Natural killer cell (primary cell): ENCODE measurements around the gene CERS1. TPM values are rescaled to one million over a fixed set of nuclear protein-coding genes. Genes with fewer than 3 reads are reported as not detected.

ENCODE experiments used
- ATAC-seq, 3 donors: fragments of 150-1000 bp in 2 of 3; fragments of 200-7000 bp in 1 of 3; cut with Tn5 transposase; 1 replicate in 1 of 3; 2 replicates in 2 of 3; pipeline ENCODE4 v1.10.0; 2021; ENCODE audit warnings: mild to moderate bottlenecking in 2 of 3, moderate library complexity in 2 of 3
- DNase-seq, 2 donors: peaks; one replicate each; pipeline versions ENCODE4 v3.0.0 to v3.0.0-alpha.2; 2013 to 2021; ENCODE audit warnings: mixed read lengths in 1 of 2
- H3K27ac ChIP-seq: one replicate; pipeline ENCODE4 v1.5.1; 2013; ENCODE audit warnings: mild to moderate bottlenecking, low read length
- H3K27me3 ChIP-seq: one replicate; pipeline ENCODE4 v1.6.1; 2013; ENCODE audit warnings: low read length; ENCODE audit not compliant: control insufficient read depth, insufficient read depth
- H3K36me3 ChIP-seq: one replicate; pipeline ENCODE4 v1.6.1; 2013; ENCODE audit warnings: low read length; ENCODE audit not compliant: control insufficient read depth, insufficient read depth
- H3K4me1 ChIP-seq: one replicate; pipeline ENCODE4 v1.6.1; 2013; ENCODE audit warnings: low read length; ENCODE audit not compliant: control insufficient read depth, insufficient read depth
- H3K4me3 ChIP-seq: one replicate; pipeline ENCODE4 v1.5.1; 2013; ENCODE audit warnings: low read length
- H3K9me3 ChIP-seq: one replicate; pipeline ENCODE4 v1.6.1; 2013; ENCODE audit warnings: low read length; ENCODE audit not compliant: control insufficient read depth, insufficient read depth
- H3K27ac Mint-ChIP-seq, 2 donors: one replicate each; pipeline ENCODE4 v1.8.0; 2022; ENCODE audit warnings: mild to moderate bottlenecking in 2 of 2, mixed read lengths in 2 of 2, moderate library complexity in 1 of 2
- H3K27me3 Mint-ChIP-seq, 2 donors: one replicate each; pipeline ENCODE4 v1.8.0; 2022; ENCODE audit warnings: low read depth in 2 of 2, mixed read lengths in 2 of 2
- H3K36me3 Mint-ChIP-seq: one replicate; pipeline ENCODE4 v1.8.0; 2022; ENCODE audit warnings: mixed read lengths
- H3K4me1 Mint-ChIP-seq, 2 donors: one replicate each; pipeline ENCODE4 v1.8.0; 2022; ENCODE audit warnings: mixed read lengths in 2 of 2
- H3K4me3 Mint-ChIP-seq: one replicate; pipeline ENCODE4 v1.8.0; 2022; ENCODE audit warnings: mild to moderate bottlenecking, moderate library complexity, mixed read lengths
- H3K9me3 Mint-ChIP-seq, 2 donors: one replicate each; pipeline ENCODE4 v1.8.0; 2022; ENCODE audit warnings: mixed read lengths in 2 of 2
- CTCF ChIP-seq: fragments of 200-600 bp; IDR thresholded peaks from one replicate; pipeline ENCODE4 v1.8.0; 2022; ENCODE audit warnings: antibody characterized with exemption
- WGBS: methylation state at CpG from one replicate; pipeline ENCODE4 v1.1.7; 2013; ENCODE audit warnings: missing lambda C conversion rate; ENCODE audit not compliant: insufficient coverage; 5-methylcytosine and 5-hydroxymethylcytosine counted together
- intact Hi-C: fragments of 100-400 bp; cut with micrococcal nuclease; formaldehyde crosslinking; loops from one replicate; pipeline ENCODE4 v1.14.2; 2022
- total RNA-seq, 4 donors: library from RNA; stranded (reverse); fragments of 120-200 nt in 1 of 4; gene quantifications; one replicate each; pipeline versions ENCODE4 v1.2.3 to v1.2.4, GENCODE V29; 2013 to 2022

The CERS1 gene
- total RNA-seq, 3 donors from 2014 or later (not counting 1 experiment from before 2014, with no cell fraction given), result not detected

DNA sequence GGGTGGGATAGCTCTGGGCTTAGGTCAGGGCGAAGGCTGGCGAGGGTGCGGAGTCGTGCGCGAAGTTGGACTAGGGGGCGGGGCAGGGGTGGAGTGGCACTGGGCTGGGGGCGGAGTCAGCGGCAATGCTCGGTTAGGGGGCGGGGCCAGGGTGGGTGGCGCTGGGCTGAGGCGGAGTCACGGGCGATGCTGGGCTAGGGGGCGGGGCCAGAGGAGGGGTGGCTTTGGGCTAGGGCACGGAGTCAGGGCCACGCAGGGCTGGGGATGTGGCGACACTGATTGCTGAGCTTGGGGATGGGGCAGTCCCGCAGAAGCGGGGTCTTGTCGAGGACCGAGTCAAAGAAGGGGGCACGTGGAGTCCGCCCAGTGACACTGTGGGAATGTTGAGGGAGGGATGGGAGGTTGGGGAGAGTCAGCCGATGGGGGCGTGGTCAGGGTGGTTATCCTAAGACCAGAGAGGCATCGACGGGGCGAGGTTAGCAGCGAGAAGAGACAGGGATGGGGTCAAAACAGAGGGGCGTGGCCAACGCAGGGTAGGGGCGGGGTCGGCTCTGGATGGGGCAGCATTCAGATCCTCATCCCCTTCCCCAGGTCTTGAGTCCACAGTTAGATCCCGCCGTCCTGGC is 36.4 kb upstream of the CERS1 start:
- intact Hi-C loops, result no loop called here

DNA sequence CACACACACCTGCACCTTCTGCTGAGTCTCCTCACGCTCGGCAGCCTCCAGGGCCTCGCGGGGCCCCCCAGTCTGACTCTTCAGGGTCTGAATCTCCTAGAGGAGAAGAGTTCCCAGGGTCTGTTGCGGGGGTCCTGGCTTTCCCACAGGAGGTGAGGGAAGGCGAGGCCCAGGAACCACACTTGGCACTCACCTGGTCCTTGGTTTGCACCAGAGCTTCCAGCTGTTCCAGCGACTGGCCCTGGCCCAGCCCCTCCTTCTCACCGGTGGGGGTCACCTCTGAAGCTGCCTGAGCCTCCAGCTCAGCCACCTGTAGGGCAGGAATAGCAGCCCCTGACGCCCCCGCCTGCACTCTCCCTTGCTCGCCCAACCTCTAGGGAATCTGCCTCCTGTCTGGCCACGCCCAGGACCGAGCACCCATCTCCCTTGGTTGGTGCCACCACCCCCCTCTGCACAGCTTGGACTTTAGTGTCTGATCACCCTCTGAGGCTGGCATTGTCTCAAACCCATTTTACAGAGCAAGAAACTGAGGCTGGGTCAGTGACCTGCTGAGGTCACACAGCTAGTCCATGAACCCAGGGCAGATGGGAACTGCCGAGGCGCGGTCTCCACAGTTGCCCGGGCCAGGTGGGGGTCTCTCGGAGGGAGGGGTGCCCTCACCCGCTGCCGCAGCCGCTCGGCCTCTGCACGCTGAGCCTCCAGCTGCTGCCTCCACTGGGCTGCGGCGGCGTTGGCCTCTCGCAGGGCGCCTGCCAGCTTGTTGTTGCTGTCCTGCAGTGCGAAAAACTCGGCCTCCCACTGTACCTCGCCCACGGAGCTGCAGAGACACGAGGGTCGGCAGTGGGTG is 35.6 kb upstream of the CERS1 start:
- Histone ChIP-seq H3K4me3 (no peak overlapping the region), H3K36me3 (peaks cover 9% of the 10 kb centered on the region), H3K27me3 (peaks cover 3% of the 10 kb centered on the region), H3K27ac (no peak overlapping the region), H3K4me1 (peaks cover 10% of the 10 kb centered on the region), H3K9me3 (no peaks in the 10 kb centered on the region)
- Mint-ChIP-seq H3K27ac (no peak overlapping the region), H3K4me1 (peaks cover 0 to 5% of the 10 kb centered on the region in 2 donors), H3K4me3 (no peak overlapping the region), H3K9me3 (no peaks in the 10 kb centered on the region), H3K36me3 (no peaks in the 10 kb centered on the region), H3K27me3 (peaks cover 7 to 12% of the 10 kb centered on the region in 2 donors)
- ATAC-seq (no peak), DNase-seq (peak in 1 of 2 donors; percentile 4)
- 81% methylated on average over 34 of the region's 34 CpGs for whole genome bisulfite sequencing
- no peak for TF ChIP-seq CTCF
- intact Hi-C loops, result no loop called here

More for the DNA sequence above, 36.4 kb upstream of the CERS1 start:
- Mint-ChIP-seq H3K36me3 (no peaks in the 10 kb centered on the region), H3K27me3 (peaks cover 7 to 12% of the 10 kb centered on the region in 2 donors), H3K4me3 (peak overlapping the region; percentile 63), H3K4me1 (peaks cover 0 to 5% of the 10 kb centered on the region in 2 donors), H3K27ac (peak overlapping the region in 1 of 2 donors; percentile 38), H3K9me3 (no peaks in the 10 kb centered on the region)
- Histone ChIP-seq H3K36me3 (peaks cover 8% of the 10 kb centered on the region), H3K27me3 (peaks cover 3% of the 10 kb centered on the region), H3K4me3 (no peak overlapping the region), H3K9me3 (no peaks in the 10 kb centered on the region), H3K27ac (no peak overlapping the region), H3K4me1 (peaks cover 10% of the 10 kb centered on the region)
- no peak for TF ChIP-seq CTCF
- DNase-seq (peak; percentile 64 to 90), ATAC-seq (peak; percentile 93 to 98 (median 95))
- 5% methylated on average over 37 of the region's 37 CpGs for WGBS

DNA sequence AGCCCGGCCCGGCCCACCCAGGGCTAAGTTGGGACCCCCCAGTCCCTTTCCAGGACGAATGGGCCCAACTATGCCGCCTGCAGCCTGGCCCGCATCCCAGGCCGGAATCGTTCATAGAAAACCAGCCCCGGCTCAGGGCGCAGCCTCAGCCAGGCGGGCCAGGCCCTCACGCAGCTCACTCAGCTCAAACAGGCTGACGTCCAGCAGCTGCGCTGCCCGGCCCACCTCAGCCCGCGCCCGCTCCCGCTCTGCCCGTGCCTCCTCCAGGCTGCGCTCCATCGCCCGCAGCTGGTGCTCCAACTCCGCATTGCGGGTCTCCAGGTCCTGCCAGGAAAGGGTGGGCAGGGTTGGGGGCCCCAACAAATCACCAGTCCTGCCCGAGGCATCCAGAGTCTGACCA is 33.4 kb upstream of the CERS1 start:
- peaks cover 6 to 9% of the 10 kb centered on the region in 2 donors for H3K27me3 Mint-ChIP-seq
- Histone ChIP-seq H3K36me3 (peaks cover 25% of the 10 kb centered on the region), H3K4me3 (no peak overlapping the region), H3K27me3 (peaks cover 3% of the 10 kb centered on the region), H3K9me3 (no peaks in the 10 kb centered on the region), H3K4me1 (peaks cover 10% of the 10 kb centered on the region), H3K27ac (no peak overlapping the region)
- ATAC-seq (no peak), DNase-seq (no peak)
- 95% methylated on average over 25 of the region's 25 CpGs for WGBS
- no peak for TF ChIP-seq CTCF
- H3K27ac Mint-ChIP-seq, result no peak overlapping the region
- H3K4me1 Mint-ChIP-seq, result peaks cover 0 to 5% of the 10 kb centered on the region in 2 donors
- H3K4me3 Mint-ChIP-seq, result no peak overlapping the region
- no peaks in the 10 kb centered on the region for H3K9me3 Mint-ChIP-seq
- intact Hi-C loops, result no loop called here
- H3K36me3 Mint-ChIP-seq, result no peaks in the 10 kb centered on the region
